Gastrocnemius medialis (tissue), 4 donors: ENCODE results near the gene PDK1.

Experiments
- CTCF ChIP-seq, 5 experiments: fragments of 450-650 bp in 3 of 5; fragments of 200-600 bp in 2 of 5; sonication (generic) in 2 of 5; IDR thresholded peaks in 4 of 5; conservative IDR thresholded peaks in 1 of 5; 1 replicate in 4 of 5; 2 replicates in 1 of 5; pipeline ENCODE4 v1.5.1; 2016 to 2019; ENCODE audit warnings: antibody characterized with exemption in 5 of 5, mild to moderate bottlenecking in 3 of 5, moderate library complexity in 3 of 5
- POLR2A ChIP-seq, 2 donors: fragments of 450-650 bp; IDR thresholded peaks; one replicate each; pipeline ENCODE4 v1.6.1; 2017; ENCODE audit warnings: antibody characterized with exemption in 2 of 2, mild to moderate bottlenecking in 2 of 2, moderate library complexity in 2 of 2

- TF ChIP-seq CTCF (IDR thresholded peaks at IDR 0.05 in 4 of 5, conservative IDR thresholded peaks at IDR 0.05 in 1 of 5) = no peak
- TF ChIP-seq POLR2A (IDR thresholded peaks at IDR 0.05) = no peak
Measured at GRCh38 chr2:172655091-172655837, 99.4 kb downstream of the PDK1 start.
